Right renal cortex interstitium (tissue), 3 donors: ENCODE measurements around the gene RPS6KB2. TPM values are rescaled to one million over a fixed set of nuclear protein-coding genes. Genes with fewer than 3 reads are reported as not detected.

Experiments used
- polyA plus RNA-seq, 3 donors: library from polyadenylated mRNA; unstranded; fragments of 120-200 nt; gene quantifications; one replicate each; pipeline ENCODE4 v1.2.1, GENCODE V29; 2013; ENCODE audit not compliant: insufficient read length in 3 of 3

The RPS6KB2 gene
- polyA plus RNA-seq, 3 donors = 36.0 to 45.1 (median 39.1) TPM

Other genes starting within 250 kb of the RPS6KB2 start
- 10 to 100 TPM; 48.0 to 55.7 (median 49.5) TPM for gene GRK2, start 162.0 kb upstream of the RPS6KB2 start, polyA plus RNA-seq
- gene ANKRD13D, start 139.2 kb upstream of the RPS6KB2 start, polyA plus RNA-seq = 10 to 100 TPM; 18.9 to 21.1 (median 20.8) TPM
- 10 to 100 TPM; 16.5 to 22.2 (median 19.6) TPM for gene SSH3, start 125.0 kb upstream of the RPS6KB2 start, polyA plus RNA-seq
- gene POLD4, start 74.9 kb upstream of the RPS6KB2 start, polyA plus RNA-seq = 10 to 100 TPM; 16.2 to 23.2 (median 18.8) TPM
- gene CLCF1, start 54.9 kb upstream of the RPS6KB2 start, polyA plus RNA-seq = 1 to 10 TPM; 4.2 to 4.8 (median 4.5) TPM
- gene RAD9A, start 36.5 kb upstream of the RPS6KB2 start, polyA plus RNA-seq = 10 to 100 TPM; 15.4 to 16.4 (median 16.4) TPM
- gene PPP1CA, start 26.6 kb upstream of the RPS6KB2 start, polyA plus RNA-seq = 100 to 1,000 TPM; 132 to 171 (median 159) TPM
- gene TBC1D10C, start 24.4 kb upstream of the RPS6KB2 start, polyA plus RNA-seq = 1 to 10 TPM; 3.8 to 4.2 (median 4.2) TPM
- gene CARNS1, start 12.8 kb upstream of the RPS6KB2 start, polyA plus RNA-seq = 1 to 10 TPM; 1.1 to 1.5 (median 1.4) TPM
- 1 to 10 TPM in 2 of 3 donors, under 1 TPM in 1; 0.85 to 2.6 (median 1.9) TPM for gene PTPRCAP, start 9.2 kb downstream of the RPS6KB2 start, polyA plus RNA-seq
- gene CORO1B, start 15.0 kb downstream of the RPS6KB2 start, polyA plus RNA-seq = 10 to 100 TPM; 55.1 to 65.0 (median 64.0) TPM
- not detected for gene GPR152, start 24.2 kb downstream of the RPS6KB2 start, polyA plus RNA-seq
- 1 to 10 TPM in 1 of 3 donors, under 1 TPM in 2; 0.44 to 1.0 (median 0.64) TPM for gene CABP4, start 26.9 kb downstream of the RPS6KB2 start, polyA plus RNA-seq
- gene TMEM134, start 40.8 kb downstream of the RPS6KB2 start, polyA plus RNA-seq = 10 to 100 TPM; 36.0 to 45.1 (median 42.7) TPM
- 10 to 100 TPM; 61.9 to 72.1 (median 66.7) TPM for gene AIP, start 54.5 kb downstream of the RPS6KB2 start, polyA plus RNA-seq
- gene PITPNM1, start 76.9 kb downstream of the RPS6KB2 start, polyA plus RNA-seq = 10 to 100 TPM; 21.5 to 26.4 (median 23.8) TPM
- 10 to 100 TPM; 31.3 to 46.8 (median 36.5) TPM for gene CDK2AP2, start 79.7 kb downstream of the RPS6KB2 start, polyA plus RNA-seq
- gene CABP2, start 95.0 kb downstream of the RPS6KB2 start, polyA plus RNA-seq = under 1 TPM in 2 of 3 donors, not detected in 1; 0.23 to 0.24 TPM
- 100 to 1,000 TPM; 671 to 854 (median 757) TPM for gene GSTP1, start 155.3 kb downstream of the RPS6KB2 start, polyA plus RNA-seq
- 100 to 1,000 TPM; 149 to 153 (median 149) TPM for gene NDUFV1, start 178.4 kb downstream of the RPS6KB2 start, polyA plus RNA-seq
- 1 to 10 TPM; 3.3 to 5.3 (median 3.4) TPM for gene NUDT8, start 201.4 kb downstream of the RPS6KB2 start, polyA plus RNA-seq
- gene TBX10, start 211.3 kb downstream of the RPS6KB2 start, polyA plus RNA-seq = not detected
- 10 to 100 TPM; 16.8 to 24.9 (median 23.2) TPM for gene ACY3, start 222.2 kb downstream of the RPS6KB2 start, polyA plus RNA-seq
- gene ALDH3B2, start 246.1 kb downstream of the RPS6KB2 start, polyA plus RNA-seq = 1 to 10 TPM; 1.8 to 3.1 (median 2.0) TPM